Activated CD8-positive, alpha-beta memory T cell treated with anti-CD3 and anti-CD28 coated beads, Interleukin-2, amount 50 U/mL, for 48 hours (primary cell): Measurements from ENCODE around the gene HOXA4.
A peak's percentile ranks its signal among the peaks of the same experiment; 100 is the strongest.

ENCODE experiments used
- DNase-seq: peaks from one replicate; pipeline ENCODE4 v3.0.0-alpha.2; 2020

The HOXA4 gene

DNA sequence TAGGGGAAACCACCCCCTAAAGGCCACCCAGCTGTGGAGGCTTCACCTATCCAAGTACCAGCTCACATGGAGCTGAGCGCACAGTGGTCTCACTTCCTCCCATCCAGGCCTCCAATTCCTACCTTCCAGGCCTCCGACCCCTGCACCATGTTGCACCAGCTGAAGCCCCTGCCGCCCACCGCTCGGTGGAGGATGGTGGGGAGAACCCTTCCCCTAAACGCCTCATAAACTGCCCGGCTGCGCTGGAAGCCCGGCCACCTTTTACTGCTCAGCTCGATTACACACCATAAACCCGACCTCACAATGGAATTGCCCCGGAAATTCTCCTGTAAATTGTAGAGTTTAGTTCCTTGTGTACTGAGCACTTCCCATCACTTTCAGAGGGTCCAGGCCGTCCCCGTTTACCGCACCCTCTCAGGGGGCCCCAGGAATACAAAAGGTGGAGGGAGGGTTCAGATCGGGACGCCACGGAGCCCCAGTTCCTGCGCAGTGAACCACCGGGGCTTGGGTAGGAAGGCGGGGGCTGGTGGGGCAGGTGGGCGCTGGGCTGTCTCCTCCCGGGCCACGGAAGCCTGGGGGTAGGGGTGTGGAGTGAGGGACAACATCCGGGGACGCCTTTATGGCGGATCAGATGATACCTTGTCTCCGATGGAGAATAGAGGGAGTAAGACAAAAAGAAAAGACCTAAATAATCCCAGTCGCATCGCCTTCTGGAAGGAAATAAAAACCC, 27.3 kb upstream of the HOXA4 start:
- peak; percentile 50 for DNase-seq

- DNase-seq: peak; percentile 57
These were observed 26.6 kb upstream of the HOXA4 start for GRCh38 chr7:27156916-27157701.

DNA sequence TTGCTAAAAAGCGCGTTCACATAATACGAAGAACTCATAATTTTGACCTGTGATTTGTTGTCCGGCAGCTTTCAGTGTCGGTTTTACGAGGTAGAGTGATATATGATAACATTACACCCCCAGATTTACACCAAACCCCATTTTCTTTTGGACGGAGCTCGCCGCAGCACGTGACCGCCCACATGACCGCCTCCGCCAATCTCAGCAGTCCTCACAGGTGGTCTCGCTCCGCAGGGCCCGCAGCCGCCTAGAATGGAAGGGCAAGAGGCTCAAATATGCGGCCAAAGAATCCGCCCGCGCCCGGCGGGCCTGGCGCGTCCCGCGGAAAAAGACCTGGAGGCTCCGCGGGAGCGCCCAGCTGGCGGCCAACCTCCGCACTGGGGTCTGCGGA, 25.9 kb upstream of the HOXA4 start, which contains the start of gene HOXA7:
Gene HOXA7, minus strand, starts transcription at position 168 of the 391 bp plus-strand sequence. Its CDS starts 130 bp downstream, at position 38.
- peak; percentile 54 for DNase-seq

- DNase-seq: peak; percentile 60
These were observed 25.4 kb upstream of the HOXA4 start for GRCh38 chr7:27155816-27156507.

GRCh38 chr7:27154901-27155815, 24.6 kb upstream of the HOXA4 start:
- DNase-seq: peak; percentile 66

DNA sequence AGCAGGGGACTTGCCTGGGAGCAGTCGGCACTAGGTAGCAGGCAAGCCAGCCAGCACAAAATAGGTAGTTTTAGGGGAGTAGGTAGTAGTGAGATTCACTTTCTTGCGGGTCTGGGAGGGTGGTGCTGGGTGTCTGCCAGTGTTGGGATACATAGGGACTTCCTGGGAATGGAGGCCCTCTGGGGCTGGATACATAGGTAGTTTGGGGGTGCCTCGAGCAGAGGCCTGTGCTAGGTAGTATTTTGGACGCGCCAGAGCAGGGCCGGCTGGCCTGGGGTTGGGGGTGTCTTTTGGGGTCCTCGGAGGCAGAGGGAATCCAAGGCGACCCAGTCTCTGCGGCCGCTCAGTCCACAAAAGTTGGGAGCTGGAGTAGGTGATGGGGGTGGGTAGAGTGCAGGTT, 23.8 kb upstream of the HOXA4 start:
- DNase-seq: peak; percentile 49

GRCh38 chr7:27153526-27153925, 23.0 kb upstream of the HOXA4 start:
- no peak for DNase-seq

- peak; percentile 52 for DNase-seq
These were observed 22.4 kb upstream of the HOXA4 start for GRCh38 chr7:27152816-27153442.

DNA sequence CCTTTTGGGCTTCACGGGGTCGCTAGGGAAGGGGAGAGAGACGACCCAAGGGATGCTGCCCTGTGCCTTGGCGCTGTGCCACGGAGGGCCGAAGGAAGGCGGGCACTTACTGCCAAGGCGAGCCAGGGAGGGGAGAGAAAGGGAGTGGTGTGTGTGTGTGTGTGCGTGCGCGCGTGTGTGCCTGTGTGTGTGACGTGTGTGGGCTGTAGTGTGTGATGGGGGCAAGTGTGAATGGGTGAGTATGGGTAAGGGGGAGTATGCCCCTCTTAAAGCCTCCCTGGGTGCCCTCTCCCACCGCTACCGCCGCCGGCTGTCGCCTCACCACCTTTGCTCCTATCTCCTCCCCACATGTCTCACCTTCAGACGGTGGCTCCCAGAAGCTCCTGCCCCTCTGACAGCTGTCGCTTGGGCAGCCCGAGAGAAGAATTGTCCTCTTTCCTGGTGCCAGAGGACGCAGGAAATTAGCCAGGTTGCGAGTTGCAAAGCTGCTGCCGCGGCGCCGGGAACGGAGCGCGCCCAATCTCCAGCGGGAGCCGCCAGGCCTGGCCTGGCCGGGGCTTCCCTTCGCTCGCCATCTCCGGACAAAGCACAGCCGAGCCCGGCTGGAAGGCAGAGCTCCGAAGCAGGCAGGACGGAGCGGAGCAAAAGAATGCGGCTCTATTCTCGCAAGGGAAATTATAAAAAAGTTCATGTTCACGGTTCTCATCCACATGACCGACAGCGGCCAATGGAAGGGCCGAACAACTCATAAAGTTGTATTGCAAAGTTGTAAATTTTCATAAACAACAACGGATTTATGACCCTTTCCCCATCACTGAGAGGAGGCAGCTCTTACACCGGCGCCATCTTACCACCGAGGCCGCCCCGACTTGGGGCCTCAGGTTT, 21.6 kb upstream of the HOXA4 start, which contains the start of gene HOXA3:
Gene HOXA3, minus strand, starts transcription at position 653 of the 885 bp plus-strand sequence. CDS start 41,943 bp downstream, outside the sequence.
- DNase-seq: peak; percentile 56

- peak; percentile 56 for DNase-seq
These were observed 20.9 kb upstream of the HOXA4 start for GRCh38 chr7:27151341-27151930.

GRCh38 chr7:27150568-27151340, 20.2 kb upstream of the HOXA4 start:
- DNase-seq: peak; percentile 83

DNA sequence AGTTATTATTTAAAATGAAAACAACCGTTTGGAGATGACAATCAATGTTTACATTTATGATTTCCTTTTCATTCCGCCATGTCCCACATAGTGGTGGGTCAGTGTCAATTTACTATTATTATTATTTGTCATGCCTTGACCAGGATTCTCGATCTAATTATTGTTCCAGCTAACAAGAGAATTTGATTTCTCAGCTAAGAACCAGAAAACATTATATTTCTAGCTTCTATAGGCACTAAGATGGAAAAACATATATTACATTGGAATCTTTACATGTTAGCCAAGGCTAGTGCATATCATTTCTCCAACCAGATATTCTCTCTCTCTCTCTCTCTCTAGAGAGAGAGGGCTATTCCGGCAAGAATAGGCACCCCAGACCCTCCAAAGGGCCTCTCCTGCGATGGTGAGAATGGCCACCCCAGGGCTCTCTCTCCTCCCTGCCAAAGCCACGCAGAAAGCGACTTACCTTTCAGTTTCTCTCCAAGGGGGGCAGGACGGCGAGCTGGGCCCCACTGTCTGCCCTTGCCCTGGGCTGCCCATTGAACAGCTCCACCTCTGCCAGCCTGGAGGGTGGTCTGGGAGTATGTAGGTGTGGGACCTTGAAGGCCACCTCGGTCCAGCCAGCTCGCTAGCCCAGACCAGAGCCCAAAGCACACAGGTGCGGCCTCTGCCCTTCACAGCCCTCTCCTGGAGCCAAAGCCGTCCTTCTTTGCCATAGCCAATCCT, 19.4 kb upstream of the HOXA4 start:
- DNase-seq: peak; percentile 51

DNA sequence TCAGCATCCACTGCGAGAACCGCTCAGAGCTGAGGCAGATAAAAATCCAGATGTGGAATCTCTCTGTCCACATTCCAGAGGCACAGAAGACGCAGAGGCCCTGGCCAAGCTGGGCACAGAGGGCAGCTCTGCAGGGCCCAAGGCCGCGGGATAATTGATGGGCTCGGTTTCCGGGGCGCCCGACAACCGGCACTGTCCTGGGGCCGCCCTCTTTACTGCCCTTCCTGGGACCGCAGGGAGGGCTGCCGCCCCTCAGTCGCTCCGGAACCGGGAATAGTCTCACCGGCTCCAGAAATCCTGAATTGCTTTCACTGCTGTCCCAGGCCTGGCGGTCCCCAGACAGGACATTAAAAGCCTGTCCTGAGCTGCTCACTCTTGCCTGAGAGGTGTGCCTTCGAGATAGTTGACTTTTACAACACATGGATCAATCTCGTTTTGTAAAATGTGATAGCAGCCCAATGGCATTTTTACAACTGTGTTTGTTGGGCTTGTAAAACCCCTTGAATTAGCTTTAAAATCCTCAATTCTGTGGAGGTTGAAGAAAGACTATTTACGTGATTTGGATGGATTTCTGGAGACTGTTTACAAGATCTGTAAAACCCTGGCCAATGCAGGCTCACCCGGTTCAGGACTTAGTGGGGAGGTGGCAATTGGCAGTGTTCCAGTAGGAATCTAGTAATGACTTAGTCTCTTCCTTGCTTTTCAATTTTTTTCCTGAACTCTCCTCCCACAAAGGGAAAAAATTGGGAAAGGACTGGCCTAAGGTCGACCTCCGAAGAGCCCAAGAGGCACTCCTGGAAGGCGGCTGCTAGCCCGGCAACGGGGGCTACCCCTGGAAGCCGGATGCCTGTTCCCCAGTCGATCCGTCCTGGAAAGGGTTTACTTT, 18.4 kb upstream of the HOXA4 start:
- DNase-seq: peak; percentile 48

- peak; percentile 46 for DNase-seq
These were observed 17.6 kb upstream of the HOXA4 start for GRCh38 chr7:27148031-27148755.

DNA sequence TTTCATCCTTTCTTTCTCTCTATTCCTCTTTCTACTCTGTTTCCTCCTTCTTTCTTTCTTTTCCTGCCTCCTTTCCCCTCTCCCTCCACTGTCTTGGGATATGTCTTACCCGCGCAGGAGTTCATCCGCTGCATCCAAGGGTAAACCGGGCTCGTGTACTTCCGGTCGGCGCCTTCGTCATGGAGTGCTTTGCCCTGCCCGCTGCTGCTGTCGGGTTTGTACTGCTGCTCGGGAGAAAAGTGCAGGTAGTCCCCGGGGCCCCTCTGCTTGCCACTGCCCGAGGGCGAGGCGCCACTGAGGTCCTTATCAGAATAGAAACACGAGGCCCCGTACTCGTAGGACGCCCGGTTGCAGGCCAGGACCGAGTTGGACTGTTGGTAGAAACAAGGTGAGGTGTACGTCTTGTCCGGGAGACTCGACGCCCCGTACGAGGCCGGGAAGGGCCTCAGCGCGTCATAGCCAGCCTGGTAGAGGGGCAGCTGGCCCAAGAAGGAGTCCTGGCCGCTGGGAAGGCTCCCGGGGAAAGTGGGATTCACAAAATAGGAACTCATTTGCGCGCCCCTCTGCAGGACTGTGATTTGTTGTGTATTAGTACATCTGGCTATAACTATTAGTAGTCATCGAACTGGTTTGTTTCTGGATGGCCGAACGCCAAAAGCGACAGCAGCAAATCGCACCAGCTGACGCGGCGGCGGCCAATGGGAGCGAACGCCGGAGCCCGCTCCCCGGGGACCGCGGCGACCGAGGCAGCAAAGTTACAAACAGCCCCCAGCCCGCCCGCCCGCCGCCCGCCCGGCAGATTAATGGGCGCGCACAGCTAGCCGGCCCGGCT, 16.9 kb upstream of the HOXA4 start, which contains the start of gene HOXA6:
Gene HOXA6, minus strand, starts transcription at position 576 of the 832 bp plus-strand sequence. Its CDS starts 25 bp downstream, at position 551.
- DNase-seq: peak; percentile 57
